ENCODE measurements around the gene RPL27.

The RPL27 gene

DNA sequence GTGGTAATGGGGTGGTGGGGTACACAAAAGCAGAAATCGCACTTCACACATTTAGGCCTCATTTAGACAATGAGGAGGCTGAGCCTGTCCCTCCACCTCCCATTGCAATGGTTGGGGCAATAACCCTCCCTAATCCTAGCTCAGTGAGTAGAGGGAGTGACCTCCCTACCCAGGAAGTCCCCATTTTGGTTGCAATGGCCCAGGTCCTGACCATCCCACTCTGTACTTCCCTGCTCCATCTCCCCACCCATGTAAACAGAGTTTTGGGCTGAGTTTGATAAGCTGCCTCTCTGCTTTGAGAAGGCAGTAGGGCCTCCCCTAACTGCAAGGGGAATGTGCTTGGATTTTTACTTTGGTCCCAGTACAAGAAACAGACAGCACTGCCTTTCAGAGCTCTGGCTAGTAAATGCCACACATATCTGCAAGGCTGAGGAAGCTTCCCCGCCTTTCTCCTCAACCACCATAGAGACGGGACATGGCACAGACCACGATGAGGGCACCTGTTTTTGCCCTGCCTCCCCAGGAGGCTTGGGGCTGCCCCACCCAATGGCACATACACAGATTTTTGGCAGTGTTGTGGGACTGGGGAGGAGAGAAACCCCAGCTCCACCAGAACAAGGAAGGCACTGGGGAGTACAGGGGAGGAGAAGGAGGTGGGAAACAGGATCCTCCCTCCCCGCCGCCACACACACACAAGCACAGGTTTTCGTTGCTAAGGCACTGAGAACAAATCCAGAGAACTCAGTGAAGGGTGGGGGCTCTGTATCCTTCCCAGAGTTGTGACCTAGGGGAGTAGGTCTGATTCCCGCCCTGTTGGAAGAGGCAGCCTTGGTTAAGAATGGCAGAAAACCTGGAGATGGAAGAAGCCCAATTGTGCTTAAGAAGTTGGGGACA is 16.7 kb downstream of the RPL27 start:
- no peaks in the 10 kb centered on the region for H3K27me3 ChIP-seq (ENCODE audit: control insufficient read depth, insufficient read depth, low read length)
- H3K9ac ChIP-seq (ENCODE audit: low read depth, low read length) = no peak overlapping the region
- no peak overlapping the region for H3K4me2 ChIP-seq (ENCODE audit: low read length)
- H3K4me1 ChIP-seq (ENCODE audit: control insufficient read depth, insufficient read depth, low read length) = peaks cover 17% of the 10 kb centered on the region
- H3K36me3 ChIP-seq (ENCODE audit: insufficient read depth, low read length) = peaks cover 50% of the 10 kb centered on the region
- H3K4me3 ChIP-seq (ENCODE audit: low read length) = no peak overlapping the region
- no peaks in the 10 kb centered on the region for H3K9me3 ChIP-seq (replicated peaks; ENCODE audit: low read length)

GRCh38 chr17:43015579-43015978 is 17.4 kb downstream of the RPL27 start:
- Histone ChIP-seq H3K4me2 (ENCODE audit: low read length) (no peak overlapping the region), H3K27me3 (ENCODE audit: control insufficient read depth, insufficient read depth, low read length) (no peaks in the 10 kb centered on the region), H3K4me3 (ENCODE audit: low read length) (no peak overlapping the region), H3K4me1 (ENCODE audit: control insufficient read depth, insufficient read depth, low read length) (peaks cover 24% of the 10 kb centered on the region), H3K9ac (ENCODE audit: low read depth, low read length) (no peak overlapping the region), H3K36me3 (ENCODE audit: insufficient read depth, low read length) (peaks cover 50% of the 10 kb centered on the region), H3K9me3 (replicated peaks; ENCODE audit: low read length) (no peaks in the 10 kb centered on the region)

GRCh38 chr17:43016216-43016615 is 18.0 kb downstream of the RPL27 start:
- Histone ChIP-seq H3K36me3 (ENCODE audit: insufficient read depth, low read length) (peaks cover 50% of the 10 kb centered on the region), H3K9ac (ENCODE audit: low read depth, low read length) (no peak overlapping the region), H3K27me3 (ENCODE audit: control insufficient read depth, insufficient read depth, low read length) (no peaks in the 10 kb centered on the region)

DNA sequence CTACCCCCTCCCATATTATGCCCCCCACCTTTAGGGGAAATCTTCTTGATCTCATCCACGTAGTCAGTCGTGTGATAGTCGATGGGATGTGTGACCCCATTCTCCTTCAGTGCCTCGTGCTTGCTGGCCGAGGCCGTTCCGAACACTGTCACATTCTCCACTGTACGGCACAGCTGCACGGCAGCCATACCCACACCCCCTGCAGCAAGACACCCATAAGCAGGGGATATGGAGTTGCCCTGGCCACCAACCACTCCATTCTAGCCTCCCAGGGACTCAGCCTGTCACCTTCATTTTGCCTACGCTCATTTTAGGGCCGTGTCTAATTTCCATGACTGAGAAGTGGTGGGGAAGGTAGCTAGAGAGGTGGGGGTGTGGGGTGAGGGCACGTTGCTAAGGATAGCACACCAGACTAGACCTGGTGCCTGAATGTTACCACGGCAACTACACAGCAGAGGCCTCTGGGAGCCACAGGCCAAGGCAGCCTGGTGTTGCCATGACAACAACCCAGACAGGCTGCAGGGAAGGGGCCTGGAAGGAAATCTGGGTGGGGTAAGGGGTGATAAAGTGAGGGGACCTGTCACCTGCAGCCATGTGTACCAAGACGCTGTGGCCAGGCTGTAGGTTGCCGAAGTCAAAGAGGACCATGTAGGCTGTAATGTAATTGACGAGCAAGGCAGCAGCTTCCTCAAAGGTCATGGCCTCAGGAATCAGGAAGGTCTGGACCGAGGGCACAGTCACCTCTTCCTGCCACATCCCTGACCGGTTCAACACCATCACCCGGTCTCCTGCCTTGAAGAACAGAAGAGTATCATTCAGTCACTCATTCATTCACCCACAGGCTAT is 20.0 kb downstream of the RPL27 start:
- Histone ChIP-seq H3K27me3 (ENCODE audit: control insufficient read depth, insufficient read depth, low read length) (no peaks in the 10 kb centered on the region), H3K4me3 (ENCODE audit: low read length) (no peak overlapping the region), H3K36me3 (ENCODE audit: insufficient read depth, low read length) (peaks cover 46% of the 10 kb centered on the region), H3K4me2 (ENCODE audit: low read length) (peak overlapping the region; percentile 65), H3K4me1 (ENCODE audit: control insufficient read depth, insufficient read depth, low read length) (peaks cover 29% of the 10 kb centered on the region), H3K9ac (ENCODE audit: low read depth, low read length) (no peak overlapping the region), H3K9me3 (replicated peaks; ENCODE audit: low read length) (no peaks in the 10 kb centered on the region)

More at GRCh38 chr17:43016216-43016615, 18.0 kb downstream of the RPL27 start:
- H3K4me1 ChIP-seq (ENCODE audit: control insufficient read depth, insufficient read depth, low read length) = peaks cover 28% of the 10 kb centered on the region
- H3K4me2 ChIP-seq (ENCODE audit: low read length) = no peak overlapping the region
- H3K9me3 ChIP-seq (replicated peaks; ENCODE audit: low read length) = no peaks in the 10 kb centered on the region
- no peak overlapping the region for H3K4me3 ChIP-seq (ENCODE audit: low read length)

- Histone ChIP-seq H3K4me3 (ENCODE audit: low read length) (no peak overlapping the region), H3K9ac (ENCODE audit: low read depth, low read length) (no peak overlapping the region), H3K9me3 (replicated peaks; ENCODE audit: low read length) (no peaks in the 10 kb centered on the region), H3K27me3 (ENCODE audit: control insufficient read depth, insufficient read depth, low read length) (no peaks in the 10 kb centered on the region), H3K36me3 (ENCODE audit: insufficient read depth, low read length) (peaks cover 42% of the 10 kb centered on the region), H3K4me2 (ENCODE audit: low read length) (peak overlapping the region; percentile 65), H3K4me1 (ENCODE audit: control insufficient read depth, insufficient read depth, low read length) (peaks cover 29% of the 10 kb centered on the region)
Measured at GRCh38 chr17:43018932-43019331, 20.7 kb downstream of the RPL27 start.

GRCh38 chr17:43019418-43019817 is 21.2 kb downstream of the RPL27 start:
- no peaks in the 10 kb centered on the region for H3K9me3 ChIP-seq (replicated peaks; ENCODE audit: low read length)
- H3K4me2 ChIP-seq (ENCODE audit: low read length) = peak overlapping the region; percentile 65
- H3K4me1 ChIP-seq (ENCODE audit: control insufficient read depth, insufficient read depth, low read length) = peaks cover 29% of the 10 kb centered on the region
- peaks cover 38% of the 10 kb centered on the region for H3K36me3 ChIP-seq (ENCODE audit: insufficient read depth, low read length)
- H3K4me3 ChIP-seq (ENCODE audit: low read length) = peak overlapping the region; percentile 41
- no peak overlapping the region for H3K9ac ChIP-seq (ENCODE audit: low read depth, low read length)
- no peaks in the 10 kb centered on the region for H3K27me3 ChIP-seq (ENCODE audit: control insufficient read depth, insufficient read depth, low read length)

GRCh38 chr17:43020030-43020621 is 21.9 kb downstream of the RPL27 start:
- H3K36me3 ChIP-seq (ENCODE audit: insufficient read depth, low read length) = peaks cover 31% of the 10 kb centered on the region
- H3K4me1 ChIP-seq (ENCODE audit: control insufficient read depth, insufficient read depth, low read length) = peaks cover 33% of the 10 kb centered on the region
- peak overlapping the region; percentile 65 for H3K4me2 ChIP-seq (ENCODE audit: low read length)
- no peaks in the 10 kb centered on the region for H3K9me3 ChIP-seq (replicated peaks; ENCODE audit: low read length)
- H3K4me3 ChIP-seq (ENCODE audit: low read length) = peak overlapping the region; percentile 41
- no peak overlapping the region for H3K9ac ChIP-seq (ENCODE audit: low read depth, low read length)
- no peaks in the 10 kb centered on the region for H3K27me3 ChIP-seq (ENCODE audit: control insufficient read depth, insufficient read depth, low read length)

DNA sequence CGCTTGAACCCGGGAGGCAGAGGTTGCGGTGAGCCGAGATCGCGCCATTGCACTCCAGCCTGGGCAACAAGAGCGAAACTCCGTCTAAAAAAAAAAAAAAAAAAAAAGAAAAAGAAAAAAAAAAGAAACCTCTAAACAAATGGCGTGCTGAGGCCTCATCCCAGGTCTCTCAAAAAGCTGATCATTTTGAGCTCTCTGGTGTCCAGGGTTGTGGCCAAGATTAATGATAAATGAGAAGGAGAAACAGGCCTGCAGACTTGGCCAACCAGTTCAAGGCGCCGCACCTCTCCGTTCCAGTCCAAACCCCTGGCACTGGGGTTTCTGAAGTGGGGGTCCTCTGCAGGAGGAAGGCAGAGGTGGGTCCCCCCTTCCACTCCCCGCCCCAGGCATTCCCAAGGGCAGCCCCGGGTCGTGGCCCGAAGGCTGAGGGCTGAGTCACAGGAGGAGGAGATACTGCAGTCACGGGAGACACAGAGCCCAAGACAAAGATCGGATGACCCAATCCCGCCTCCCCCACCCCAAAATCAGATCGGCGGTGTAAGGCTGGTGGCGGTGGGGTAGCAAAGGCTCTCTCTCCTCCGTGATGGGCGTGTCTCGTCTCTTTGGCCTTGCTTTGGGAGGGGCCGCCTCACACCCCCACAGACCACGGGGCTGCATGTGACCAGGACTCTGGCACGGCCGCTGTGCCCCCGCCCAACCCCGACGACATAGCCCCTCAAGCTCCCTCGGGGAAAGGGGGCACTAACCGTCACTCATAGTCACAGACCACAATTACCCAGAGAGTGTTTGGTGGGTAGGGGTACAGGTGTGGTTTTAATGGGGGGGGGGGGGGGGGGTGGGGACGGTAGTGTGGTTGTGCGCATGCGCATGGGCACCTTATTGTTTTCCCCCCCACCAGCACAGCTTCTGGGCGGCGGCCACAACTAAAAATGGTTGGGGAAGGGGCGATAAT is 22.8 kb downstream of the RPL27 start:
- peak overlapping the region; percentile 88 for H3K4me2 ChIP-seq (ENCODE audit: low read length)
- peak overlapping the region; percentile 96 for H3K4me3 ChIP-seq (ENCODE audit: low read length)

DNA sequence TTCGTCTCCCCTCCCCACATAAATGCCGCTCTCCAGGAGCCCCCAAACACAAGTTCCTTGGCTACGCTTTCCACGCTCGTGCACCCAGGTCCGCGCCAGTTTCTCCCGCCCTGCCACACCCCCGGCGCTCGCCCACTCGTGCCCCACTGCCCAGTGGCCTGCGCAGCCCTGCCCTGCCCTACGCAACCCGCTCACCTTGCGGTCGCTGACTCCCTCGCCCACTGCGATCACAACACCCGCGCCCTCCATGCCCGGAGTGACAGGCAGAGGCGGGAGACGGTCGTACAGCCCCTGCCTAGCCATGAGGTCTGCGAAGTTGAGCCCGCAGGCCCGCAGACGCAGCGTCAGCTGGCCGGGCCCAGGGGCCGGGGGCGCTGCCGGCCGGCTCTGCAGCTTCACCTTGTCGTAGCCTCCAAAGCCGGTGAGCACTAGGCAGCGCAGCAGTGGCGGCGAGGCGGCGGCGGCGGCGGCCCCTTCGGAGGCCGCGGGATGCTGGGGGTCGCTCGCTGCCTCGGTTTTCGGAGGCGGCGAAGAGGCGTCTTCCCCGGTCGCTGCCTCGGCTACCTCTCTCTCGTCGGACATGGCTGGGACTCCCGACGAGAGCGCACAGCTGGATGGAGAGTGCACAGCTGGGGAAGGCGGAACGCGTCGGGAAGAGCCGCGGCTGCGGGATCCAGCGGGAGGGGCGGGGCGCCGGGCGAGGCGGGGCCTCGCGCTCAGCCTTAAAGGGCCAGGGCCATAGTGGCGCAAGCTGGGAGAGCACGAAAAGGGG is 23.7 kb downstream of the RPL27 start, which contains the start of gene VAT1:
VAT1 (minus strand) TSS at position 645 of the 772 bp plus-strand sequence; CDS start at position 582, 63 bp downstream.
- Histone ChIP-seq H3K4me1 (ENCODE audit: control insufficient read depth, insufficient read depth, low read length) (peaks cover 30% of the 10 kb centered on the region), H3K27me3 (ENCODE audit: control insufficient read depth, insufficient read depth, low read length) (no peaks in the 10 kb centered on the region), H3K4me3 (ENCODE audit: low read length) (peak within 1 kb of the TSS; percentile 96)

More for the DNA sequence above, 22.8 kb downstream of the RPL27 start:
- H3K9ac ChIP-seq (ENCODE audit: low read depth, low read length) = peak overlapping the region; percentile 82
- no peaks in the 10 kb centered on the region for H3K9me3 ChIP-seq (replicated peaks; ENCODE audit: low read length)
- peaks cover 30% of the 10 kb centered on the region for H3K4me1 ChIP-seq (ENCODE audit: control insufficient read depth, insufficient read depth, low read length)
- no peaks in the 10 kb centered on the region for H3K27me3 ChIP-seq (ENCODE audit: control insufficient read depth, insufficient read depth, low read length)
- peaks cover 22% of the 10 kb centered on the region for H3K36me3 ChIP-seq (ENCODE audit: insufficient read depth, low read length)

More for the DNA sequence above, 23.7 kb downstream of the RPL27 start, which contains the start of gene VAT1:
- Histone ChIP-seq H3K4me2 (ENCODE audit: low read length) (peak within 1 kb of the TSS; percentile 88), H3K9ac (ENCODE audit: low read depth, low read length) (peak within 1 kb of the TSS; percentile 82), H3K9me3 (replicated peaks; ENCODE audit: low read length) (no peaks in the 10 kb centered on the region), H3K36me3 (ENCODE audit: insufficient read depth, low read length) (peaks cover 17% of the 10 kb centered on the region)
